GM12878 (cell line): ENCODE data around the gene VDR.

Experiments used
- BCL11A ChIP-seq: IDR thresholded peaks from 2 replicates; pipeline ENCODE4 v1.6.1; 2011; ENCODE audit warnings: low read depth, low read length
- BMI1 ChIP-seq: fragments of 450-650 bp; IDR thresholded peaks from 2 replicates; pipeline ENCODE4 v1.6.1; 2016; ENCODE audit warnings: mild to moderate bottlenecking, moderate library complexity, borderline replicate concordance
- CTCF ChIP-seq, 3 experiments: IDR thresholded peaks in 2 of 3; conservative IDR thresholded peaks in 1 of 3; 2 replicates each; pipeline ENCODE4 v1.5.1; 2011; ENCODE audit warnings: low read depth in 3 of 3, low read length in 3 of 3, mild to moderate bottlenecking in 3 of 3, control low read depth in 2 of 3, moderate library complexity in 2 of 3, inconsistent platforms in 1 of 3, mixed read lengths in 1 of 3; ENCODE audit not compliant: control insufficient read depth in 2 of 3, insufficient read depth in 1 of 3; ENCODE audit errors: extremely low read depth in 1 of 3
- EP300 ChIP-seq, 2 experiments: fragments of 150-350 bp in 1 of 2; IDR thresholded peaks; 2 replicates each; pipeline ENCODE4 v1.6.1; 2011 to 2012; ENCODE audit warnings: low read depth in 2 of 2, low read length in 2 of 2, borderline replicate concordance in 1 of 2, improper control_type of control experiment in 1 of 2, inconsistent platforms in 1 of 2; ENCODE audit not compliant: control insufficient read depth in 1 of 2
- PAX5 ChIP-seq: IDR thresholded peaks from 2 replicates; pipeline ENCODE4 v1.6.1; 2011; ENCODE audit warnings: low read depth, low read length, borderline replicate concordance
- SMAD1 ChIP-seq: fragments of 450-650 bp; IDR thresholded peaks from 2 replicates; pipeline ENCODE4 v1.6.1; 2018; ENCODE audit warnings: mild to moderate bottlenecking, low read depth; ENCODE audit not compliant: partially characterized antibody
- SPI1 ChIP-seq: IDR thresholded peaks from 2 replicates; pipeline ENCODE4 v1.6.1; 2011; ENCODE audit warnings: low read depth, mild to moderate bottlenecking, low read length, moderate library complexity, borderline replicate concordance; ENCODE audit not compliant: insufficient read depth
- ZBED1 ChIP-seq: IDR thresholded peaks from 2 replicates; pipeline ENCODE4 v1.6.1; 2016; ENCODE audit warnings: borderline replicate concordance
- ZNF384 ChIP-seq: IDR thresholded peaks from 2 replicates; pipeline ENCODE4 v1.6.1; 2012; ENCODE audit warnings: low read depth, mild to moderate bottlenecking, low read length, improper control_type of control experiment, borderline replicate concordance
- ZSCAN29 ChIP-seq: fragments of 450-650 bp; IDR thresholded peaks from 2 replicates; pipeline ENCODE4 v1.6.1; 2017; ENCODE audit warnings: mild to moderate bottlenecking, moderate library complexity

- TF ChIP-seq SMAD1, result no peak
- TF ChIP-seq ZNF384, result no peak
- TF ChIP-seq PAX5, result no peak
- no peak for TF ChIP-seq CTCF (IDR thresholded peaks at IDR 0.05 in 2 of 3, conservative IDR thresholded peaks at IDR 0.05 in 1 of 3; ENCODE audit: control insufficient read depth in 2 of 3, extremely low read depth in 1 of 3, insufficient read depth in 1 of 3, low read depth in 3 of 3, low read length in 3 of 3)
- no peak for TF ChIP-seq EP300 (IDR thresholded peaks at IDR 0.05; ENCODE audit: borderline replicate concordance in 1 of 2, control insufficient read depth in 1 of 2, low read depth in 2 of 2, low read length in 2 of 2)
- TF ChIP-seq BCL11A, result no peak
- no peak for TF ChIP-seq ZSCAN29
- TF ChIP-seq ZBED1, result no peak
- no peak for TF ChIP-seq BMI1
- no peak for TF ChIP-seq SPI1
Observed at GRCh38 chr12:47878293-47878917, 26.4 kb downstream of the VDR start.
